Stimulated activated naive CD8-positive, alpha-beta T cell treated with anti-CD3 and anti-CD28 coated beads, Interleukin-15, Interleukin-2, amounts not matched to agents 100 ng/mL and 50 ng/mL, for 24 hours (primary cell): ENCODE measurements around the gene TLR9.
A peak's percentile ranks its signal among the peaks of the same experiment; 100 is the strongest.

Experiments
- H3K27ac Mint-ChIP-seq: one replicate; pipeline ENCODE4 v1.8.0; 2021; ENCODE audit warnings: mild to moderate bottlenecking, mixed read lengths
- H3K27me3 Mint-ChIP-seq: one replicate; pipeline ENCODE4 v1.8.0; 2021; ENCODE audit warnings: mixed read lengths
- H3K36me3 Mint-ChIP-seq: one replicate; pipeline ENCODE4 v1.8.0; 2021; ENCODE audit warnings: low read depth, mixed read lengths
- H3K4me1 Mint-ChIP-seq: one replicate; pipeline ENCODE4 v1.8.0; 2021; ENCODE audit warnings: low read depth, mixed read lengths
- H3K4me3 Mint-ChIP-seq: one replicate; pipeline ENCODE4 v1.8.0; 2021; ENCODE audit warnings: mild to moderate bottlenecking, mixed read lengths
- H3K9me3 Mint-ChIP-seq: one replicate; pipeline ENCODE4 v1.8.0; 2021; ENCODE audit warnings: mixed read lengths

The TLR9 gene

GRCh38 chr3:52173101-52173500 lies 52.3 kb downstream of the TLR9 start:
- Mint-ChIP-seq H3K36me3 (no peaks in the 10 kb centered on the region), H3K9me3 (no peaks in the 10 kb centered on the region), H3K4me1 (peaks cover 3% of the 10 kb centered on the region), H3K27me3 (no peaks in the 10 kb centered on the region), H3K27ac (no peak overlapping the region), H3K4me3 (no peak overlapping the region)

DNA sequence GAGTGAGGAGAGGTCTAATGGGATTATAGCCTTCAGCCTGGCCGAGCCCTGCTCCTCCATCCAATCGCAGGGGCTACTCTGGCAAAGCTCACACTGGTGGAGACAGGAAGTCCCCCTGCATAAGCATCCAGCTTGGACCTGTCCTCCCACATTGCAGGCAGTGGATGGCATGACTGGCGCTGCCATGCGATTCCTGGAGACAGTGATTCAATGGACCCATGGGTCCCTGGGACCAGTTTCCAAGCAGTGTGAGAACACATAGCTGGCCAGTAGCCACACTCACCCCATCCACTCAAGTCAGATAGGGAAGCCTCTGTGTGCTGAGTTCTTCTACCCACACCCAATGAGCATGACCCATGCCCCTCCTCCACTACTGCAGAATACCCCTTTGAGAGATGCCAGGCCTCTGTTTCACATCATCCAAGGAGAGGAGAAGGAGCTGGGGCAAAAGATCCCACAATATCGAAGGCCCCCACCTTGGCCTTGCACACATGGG lies 53.1 kb downstream of the TLR9 start:
- Mint-ChIP-seq H3K36me3 (no peaks in the 10 kb centered on the region), H3K27me3 (no peaks in the 10 kb centered on the region), H3K4me3 (no peak overlapping the region), H3K4me1 (peaks cover 3% of the 10 kb centered on the region), H3K9me3 (no peaks in the 10 kb centered on the region), H3K27ac (no peak overlapping the region)

GRCh38 chr3:52171514-52172261 lies 53.8 kb downstream of the TLR9 start:
- peaks cover 3% of the 10 kb centered on the region for H3K4me1 Mint-ChIP-seq
- peak overlapping the region; percentile 2 for H3K27ac Mint-ChIP-seq
- no peak overlapping the region for H3K4me3 Mint-ChIP-seq
- no peaks in the 10 kb centered on the region for H3K9me3 Mint-ChIP-seq
- H3K36me3 Mint-ChIP-seq = no peaks in the 10 kb centered on the region
- no peaks in the 10 kb centered on the region for H3K27me3 Mint-ChIP-seq
